Bone marrow (tissue), 2 donors: Measurements from ENCODE around the gene FBXW4.
A peak's percentile ranks its signal among the peaks of the same experiment; 100 is the strongest.

Experiments used
- DNase-seq, 2 donors: peaks; one replicate each; lab custom pipeline; 2025; lab: John Stamatoyannopoulos, UW

The FBXW4 gene

GRCh38 chr10:101617102-101617823, 77.7 kb downstream of the FBXW4 start:
- DNase-seq: no peak

- no peak for DNase-seq
These were observed 78.4 kb downstream of the FBXW4 start for GRCh38 chr10:101616415-101617101.

GRCh38 chr10:101615525-101616116, 79.3 kb downstream of the FBXW4 start:
- DNase-seq: no peak

DNA sequence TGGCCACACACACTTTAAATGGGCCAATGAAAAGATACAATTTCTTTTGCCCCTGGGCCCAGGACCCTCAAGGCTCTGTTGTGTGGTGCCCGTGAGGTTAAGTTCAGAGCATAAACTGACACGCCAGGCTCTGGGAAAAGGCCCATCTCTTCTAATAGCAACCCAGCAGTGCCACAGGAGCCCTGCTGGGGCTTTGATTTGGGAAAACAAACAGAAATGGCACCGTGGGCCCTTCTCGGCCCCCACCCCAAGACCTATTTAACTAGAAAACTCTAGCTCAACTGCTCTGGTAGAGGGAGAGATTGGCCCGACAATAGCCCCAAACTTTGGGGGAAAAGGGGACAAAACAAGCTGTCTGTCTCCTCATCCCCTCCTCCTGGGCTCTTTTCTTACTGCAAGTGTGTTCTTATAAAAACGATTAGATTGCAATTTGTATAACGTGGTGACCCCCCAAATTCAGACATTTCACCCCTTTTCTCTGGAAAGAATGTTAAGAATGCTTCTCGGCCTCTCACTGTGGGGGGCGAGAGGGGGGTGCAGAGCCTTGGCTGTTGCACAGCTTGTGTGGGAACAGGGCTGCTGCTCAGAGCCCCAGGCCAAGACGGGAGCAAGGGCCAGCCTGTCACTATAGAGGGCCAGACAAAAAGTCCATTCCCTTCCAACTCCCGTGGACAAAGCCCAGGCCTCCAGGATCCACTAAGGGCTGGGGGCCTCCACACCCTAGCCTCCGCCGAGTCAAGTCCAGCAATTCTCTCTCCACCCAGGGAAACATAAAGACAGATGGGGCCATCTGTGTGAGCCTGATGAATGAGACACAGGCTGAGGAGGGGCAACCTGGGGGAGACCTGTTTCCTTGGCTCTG, 80.1 kb downstream of the FBXW4 start:
- no peak for DNase-seq

GRCh38 chr10:101613646-101614045, 81.3 kb downstream of the FBXW4 start:
- DNase-seq: no peak

GRCh38 chr10:101612872-101613271, 82.1 kb downstream of the FBXW4 start:
- no peak for DNase-seq

DNA sequence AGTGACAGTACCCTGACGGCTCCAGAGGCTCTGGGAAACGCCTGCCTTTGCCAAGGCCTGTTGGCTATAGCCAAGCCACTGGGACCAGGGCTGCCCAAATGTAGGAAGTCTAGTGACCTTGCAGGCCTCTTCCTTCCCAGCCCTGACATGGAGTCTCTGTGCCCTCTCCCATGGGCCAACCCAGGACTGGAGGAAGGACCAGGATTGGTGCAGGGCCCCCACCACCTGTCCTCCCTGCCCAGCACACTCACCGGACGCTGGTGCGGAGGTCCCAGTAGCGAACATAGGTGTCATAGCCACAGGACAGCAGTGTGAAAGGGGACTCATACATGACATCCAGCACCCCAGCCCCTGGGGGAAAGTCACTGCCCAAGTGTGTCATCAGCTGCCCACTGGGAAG, 82.9 kb downstream of the FBXW4 start:
- no peak for DNase-seq

DNA sequence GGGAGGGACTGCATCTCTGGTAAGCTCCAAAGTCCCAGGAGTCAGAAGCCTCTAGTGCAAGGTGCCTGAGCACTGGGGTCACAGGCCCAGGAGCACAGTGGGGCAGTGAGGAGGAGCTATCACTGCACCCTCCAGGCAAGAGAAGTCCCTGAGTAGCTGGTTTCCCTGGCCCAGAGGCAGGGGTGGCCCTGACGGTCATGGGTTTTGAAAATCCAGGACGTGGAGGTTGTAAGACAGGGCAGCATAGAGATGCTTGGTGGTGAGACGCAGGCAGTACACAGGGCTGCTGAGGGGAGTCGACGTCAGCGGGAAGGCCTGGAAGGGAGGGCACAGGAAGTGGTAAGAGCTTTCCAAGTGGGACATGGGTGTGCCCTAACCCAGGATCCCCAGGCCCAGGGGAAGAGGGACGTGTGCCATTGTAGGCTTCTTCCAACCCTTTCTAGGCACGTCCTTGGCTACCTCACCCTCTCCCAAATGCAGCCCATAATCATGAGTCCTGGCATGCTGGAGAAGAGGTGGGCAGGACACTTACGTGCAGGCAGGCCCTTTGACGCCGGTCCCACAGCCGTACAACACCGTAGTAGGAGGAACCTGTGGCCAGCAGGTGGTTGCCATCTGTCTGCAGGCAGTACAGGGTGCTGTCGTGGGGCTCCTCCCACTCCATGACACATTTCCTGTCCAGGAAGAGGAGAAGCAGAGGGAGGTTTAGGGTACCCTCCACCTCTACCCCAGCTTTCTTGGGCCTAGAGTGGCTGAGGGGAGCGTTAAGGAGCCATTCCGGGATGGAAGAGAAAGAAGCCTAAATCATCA, 83.7 kb downstream of the FBXW4 start:
- no peak for DNase-seq

- no peak for DNase-seq
These were observed 85.5 kb downstream of the FBXW4 start for GRCh38 chr10:101609481-101609880.

DNA sequence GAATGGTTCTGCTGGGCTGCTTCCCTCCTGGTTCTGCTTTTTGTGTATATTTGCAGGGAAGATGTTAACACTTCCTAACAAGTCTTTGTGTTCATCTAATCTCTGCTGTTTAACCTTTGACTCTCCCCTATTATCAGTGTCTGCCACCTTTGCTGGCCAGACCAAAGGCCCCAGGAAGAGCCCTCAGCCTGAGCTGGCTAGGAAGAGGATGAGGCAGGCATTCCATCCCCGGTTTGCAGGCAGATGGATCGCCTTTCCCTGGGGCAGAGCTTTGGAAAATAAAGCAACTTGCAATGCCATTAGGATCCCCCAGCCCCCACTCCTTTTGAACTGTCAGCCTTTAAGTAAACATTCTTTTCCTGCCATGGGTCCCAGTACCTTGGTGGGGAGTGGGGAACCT, 87.8 kb downstream of the FBXW4 start:
- no peak for DNase-seq

- peak in 1 of 2 donors; percentile 76 for DNase-seq
These were observed 92.1 kb downstream of the FBXW4 start for GRCh38 chr10:101602761-101603398.

GRCh38 chr10:101601541-101601940, 93.4 kb downstream of the FBXW4 start:
- no peak for DNase-seq

DNA sequence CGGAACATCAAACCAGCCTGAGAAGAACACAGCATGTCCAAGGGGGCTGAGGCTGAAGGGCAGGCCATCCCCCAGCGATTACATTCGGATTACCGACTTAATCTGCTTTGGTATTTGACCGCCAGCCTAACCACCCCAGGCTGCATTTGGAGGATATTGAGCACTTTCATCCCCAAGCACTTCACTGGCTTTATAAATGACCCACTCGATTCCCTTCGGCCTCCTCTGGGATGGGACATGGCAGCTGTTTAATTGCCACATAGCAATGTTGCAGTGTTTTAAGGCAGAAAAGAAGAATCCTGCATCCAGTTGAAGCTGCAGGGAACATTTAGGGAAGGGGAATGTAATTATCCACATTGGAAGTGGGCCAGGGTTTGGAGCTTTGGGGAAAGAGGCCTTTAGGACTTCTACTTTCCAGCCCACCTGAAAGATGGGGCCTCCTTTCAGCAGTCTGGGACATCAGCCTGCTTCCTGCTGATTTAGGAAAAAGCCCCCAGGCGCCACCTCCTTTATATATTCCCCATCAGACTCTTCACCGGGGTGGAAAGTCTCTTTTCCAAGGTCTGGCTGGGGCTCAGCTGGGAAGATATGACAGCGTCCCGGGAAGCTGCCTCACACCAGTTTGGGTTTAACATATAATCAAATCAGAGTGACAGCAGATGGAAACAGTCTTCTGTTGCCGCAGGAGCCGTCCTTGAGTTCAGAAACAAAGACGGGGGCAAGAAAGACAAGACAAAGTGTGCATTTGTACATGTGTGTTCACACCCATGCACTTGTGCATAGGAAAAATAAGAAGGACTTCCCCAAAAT, 97.7 kb downstream of the FBXW4 start:
- no peak for DNase-seq

DNA sequence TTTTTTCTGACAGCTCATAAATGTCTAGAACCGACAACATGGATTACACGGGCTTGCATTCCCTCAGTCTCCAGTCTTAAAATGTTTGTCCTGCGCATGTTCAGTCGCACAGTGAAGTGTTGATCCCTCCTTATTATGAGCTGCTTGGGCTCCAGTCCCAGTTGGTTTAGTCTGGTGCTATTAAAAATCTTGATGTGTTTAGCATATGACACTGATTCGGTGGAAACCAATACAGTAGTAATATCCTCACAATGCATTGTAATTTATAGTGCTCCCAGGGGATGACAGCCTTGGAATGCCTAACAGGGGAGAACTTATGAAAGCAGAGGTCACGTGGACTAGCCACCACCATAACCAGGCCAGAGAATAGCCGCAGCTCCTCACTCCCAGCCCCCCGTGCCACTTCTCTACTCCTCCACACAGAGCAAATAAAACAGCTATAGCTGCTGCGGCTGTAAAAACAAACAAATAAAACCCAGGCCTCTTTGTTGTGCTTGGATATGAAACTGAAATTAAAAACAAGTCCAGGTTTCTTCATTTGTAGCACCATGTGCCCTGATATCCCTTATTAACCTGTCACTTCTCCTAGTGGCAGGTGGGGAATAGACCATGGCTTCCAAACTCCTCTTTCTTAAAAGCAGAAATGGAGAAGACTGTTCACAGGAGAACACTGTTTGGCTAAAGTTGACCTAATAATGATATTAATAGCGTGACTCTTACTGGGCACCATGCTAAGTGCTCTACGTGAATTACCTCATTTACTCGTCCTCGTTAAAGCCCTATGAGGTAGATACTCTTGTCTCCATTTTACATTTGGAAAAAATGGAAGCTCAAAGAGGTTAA, 99.2 kb downstream of the FBXW4 start:
- DNase-seq: no peak

GRCh38 chr10:101593331-101593730, 101.6 kb downstream of the FBXW4 start:
- DNase-seq: peak in 1 of 2 donors; percentile 60

DNA sequence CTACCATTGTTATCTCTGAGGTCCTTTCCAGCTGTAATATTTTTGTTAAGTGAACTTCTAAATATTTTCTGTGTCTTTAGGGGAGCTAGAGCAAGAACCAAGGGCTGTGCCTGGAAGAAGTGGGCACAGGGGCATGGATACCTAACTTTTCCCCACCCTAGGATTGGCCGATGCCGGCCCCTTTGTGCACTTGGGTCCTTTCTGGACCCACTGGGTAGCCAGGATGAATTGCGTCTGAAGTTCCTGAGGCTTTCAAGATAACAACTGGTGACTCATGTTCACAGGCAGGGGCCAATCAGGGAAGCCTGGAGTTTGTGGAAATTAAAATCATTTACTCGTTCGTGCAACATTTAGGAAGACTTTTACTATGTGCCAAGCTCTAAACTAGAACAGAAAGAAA, 106.1 kb downstream of the FBXW4 start:
- no peak for DNase-seq

DNA sequence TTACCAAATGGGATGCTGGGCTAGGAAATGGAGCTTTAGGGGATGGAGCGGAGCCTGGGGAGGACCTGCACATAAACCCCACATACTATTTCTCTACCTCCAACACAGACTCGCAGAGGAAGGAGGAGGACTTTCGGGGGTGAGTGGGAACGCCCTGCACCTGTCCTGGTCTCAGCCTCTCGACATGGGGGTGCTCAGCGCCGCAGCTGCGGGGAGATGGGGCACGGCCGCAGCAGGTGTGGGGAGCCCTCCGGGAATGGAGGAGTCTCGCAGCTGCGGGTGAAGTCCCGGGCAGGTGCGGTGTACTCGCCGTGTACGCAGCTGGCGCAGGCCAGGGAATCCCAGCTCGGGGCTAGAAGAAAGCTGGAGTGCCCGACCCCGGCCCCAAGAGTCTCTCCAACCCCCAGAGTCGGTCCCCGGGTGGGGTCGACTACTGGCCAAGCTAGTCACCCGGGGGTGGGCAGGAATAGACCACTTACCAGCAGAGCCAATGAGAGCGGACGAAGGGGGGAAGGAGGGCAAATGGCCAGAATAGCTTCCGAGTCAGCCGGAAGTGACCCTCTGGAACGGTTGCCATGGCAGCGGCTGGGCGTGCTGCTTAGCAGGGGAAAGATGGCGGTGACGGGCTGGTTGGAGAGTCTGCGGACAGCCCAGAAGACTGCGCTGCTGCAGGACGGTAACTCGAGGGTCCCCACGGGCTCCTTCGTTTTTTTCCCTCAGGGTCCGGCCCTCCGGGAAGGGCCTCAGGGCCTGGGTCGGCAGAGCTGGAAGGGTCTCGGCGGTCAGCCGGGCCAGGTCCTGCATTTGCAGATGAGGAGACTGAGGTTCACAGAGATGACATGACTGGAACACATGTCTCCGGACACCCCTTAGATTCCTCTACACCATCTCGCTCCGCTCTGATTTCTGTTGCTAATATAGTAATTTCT, 107.0 kb downstream of the FBXW4 start, which contains the start of the genes DPCD and POLL:
Gene DPCD, plus strand, starts transcription at position 597 of the 929 bp plus-strand sequence. Its CDS starts 16 bp downstream, at position 613.
Gene POLL, minus strand, starts transcription at position 533 of the 929 bp plus-strand sequence. CDS start 897 bp downstream, outside the sequence.
- DNase-seq: peak; percentile 80

- DNase-seq: no peak
These were observed 109.1 kb downstream of the FBXW4 start for GRCh38 chr10:101585841-101586240.
